Mesendoderm (in vitro differentiated cells): ENCODE data around the gene MAML3.
A peak's percentile ranks its signal among the peaks of the same experiment; 100 is the strongest.

Source experiments
- DNase-seq: peaks from one replicate; pipeline ENCODE4 v3.0.0; 2013
- H2AK5ac ChIP-seq: 2 replicates; pipeline ENCODE4 v1.6.1; 2013; ENCODE audit warnings: low read length, inconsistent platforms
- H2BK120ac ChIP-seq: 2 replicates; pipeline ENCODE4 v1.6.1; 2013; ENCODE audit warnings: low read depth, mild to moderate bottlenecking, low read length, moderate library complexity, mixed read lengths
- H2BK15ac ChIP-seq: replicated peaks from 2 replicates; pipeline ENCODE4 v1.6.1; 2013; ENCODE audit warnings: low read depth, mild to moderate bottlenecking, moderate library complexity
- H2BK5ac ChIP-seq: 2 replicates; pipeline ENCODE4 v1.6.1; 2013; ENCODE audit warnings: low read length, inconsistent platforms
- H3K18ac ChIP-seq: 2 replicates; pipeline ENCODE4 v1.6.1; 2013; ENCODE audit warnings: mild to moderate bottlenecking, low read length, mixed read lengths
- H3K23ac ChIP-seq: one replicate; pipeline ENCODE4 v1.6.1; 2013; ENCODE audit warnings: low read length
- H3K27ac ChIP-seq: 2 replicates; pipeline ENCODE4 v1.5.1; 2013; ENCODE audit warnings: low read depth, mild to moderate bottlenecking, inconsistent platforms, low read length, moderate library complexity
- H3K27me3 ChIP-seq: 2 replicates; pipeline ENCODE4 v1.6.1; 2013; ENCODE audit warnings: low read length, control low read depth, mild to moderate bottlenecking, inconsistent platforms; ENCODE audit not compliant: insufficient read depth, poor library complexity
- H3K36me3 ChIP-seq: 2 replicates; pipeline ENCODE4 v1.6.1; 2013; ENCODE audit warnings: low read length, inconsistent platforms; ENCODE audit not compliant: control insufficient read depth, insufficient read depth
- H3K4ac ChIP-seq: one replicate; pipeline ENCODE4 v1.6.1; 2013; ENCODE audit warnings: low read depth, mild to moderate bottlenecking, low read length, moderate library complexity
- H3K4me1 ChIP-seq: 2 replicates; pipeline ENCODE4 v1.6.1; 2013; ENCODE audit warnings: low read depth, low read length, inconsistent platforms; ENCODE audit not compliant: control insufficient read depth
- H3K4me2 ChIP-seq: 2 replicates; pipeline ENCODE4 v1.6.1; 2013; ENCODE audit warnings: low read length
- H3K4me3 ChIP-seq: 2 replicates; pipeline ENCODE4 v1.5.1; 2013; ENCODE audit warnings: mild to moderate bottlenecking, low read length
- H3K56ac ChIP-seq: one replicate; pipeline ENCODE4 v1.6.1; 2013; ENCODE audit warnings: low read length
- H3K79me1 ChIP-seq: 2 replicates; pipeline ENCODE4 v1.6.1; 2013; ENCODE audit warnings: low read length, inconsistent platforms
- H3K79me2 ChIP-seq: 2 replicates; pipeline ENCODE4 v1.6.1; 2013; ENCODE audit warnings: mild to moderate bottlenecking, low read length; ENCODE audit not compliant: control insufficient read depth, insufficient read depth
- H3K9ac ChIP-seq: 2 replicates; pipeline ENCODE4 v1.6.1; 2013; ENCODE audit warnings: low read length, inconsistent platforms
- H4K5ac ChIP-seq: one replicate; pipeline ENCODE4 v1.6.1; 2013; ENCODE audit warnings: low read length
- H4K8ac ChIP-seq: one replicate; pipeline ENCODE4 v1.6.1; 2013; ENCODE audit warnings: low read depth, mild to moderate bottlenecking, control low read depth, low read length, moderate library complexity
- WGBS: extraction: QIAGEN DNeasy Blood & Tissue Kit; methylation state at CpG from one replicate; pipeline ENCODE4 v1.1.7; 2013; ENCODE audit warnings: low lambda C conversion rate, missing lambda C conversion rate; ENCODE audit not compliant: insufficient coverage; ENCODE audit errors: extremely low coverage; 5-methylcytosine and 5-hydroxymethylcytosine counted together

Gene MAML3

DNA sequence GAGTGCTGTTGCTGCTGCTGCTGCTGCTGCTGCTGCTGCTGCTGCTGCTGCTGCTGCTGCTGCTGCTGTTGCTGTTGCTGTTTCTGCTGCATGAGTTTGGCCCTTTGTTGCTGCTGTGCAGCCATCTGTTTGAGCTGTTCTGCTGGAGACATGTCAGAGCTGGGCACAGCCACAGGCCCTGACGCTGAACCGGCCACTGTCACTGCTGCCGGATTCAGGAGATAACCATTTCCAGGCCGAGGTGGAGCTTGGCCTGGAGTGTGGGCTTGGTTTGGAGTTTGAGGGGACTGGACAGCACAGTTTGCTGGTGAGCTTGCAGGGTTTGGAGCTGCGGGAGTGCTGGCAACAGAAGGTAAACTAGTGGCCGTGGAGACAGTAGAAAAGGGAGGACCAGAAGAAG, 264.1 kb downstream of the MAML3 start:
- Histone ChIP-seq H2AK5ac (no peak overlapping the region), H3K9ac (no peak overlapping the region), H3K36me3 (no peaks in the 10 kb centered on the region), H3K27ac (no peak overlapping the region), H2BK120ac (no peak overlapping the region), H3K4me2 (no peak overlapping the region), H3K4me3 (no peak overlapping the region), H3K23ac (no peak overlapping the region), H4K5ac (no peak overlapping the region), H3K56ac (no peak overlapping the region), H3K18ac (no peak overlapping the region), H3K4ac (no peak overlapping the region), H3K27me3 (no peaks in the 10 kb centered on the region), H2BK5ac (no peak overlapping the region), H2BK15ac (no peak overlapping the region), H4K8ac (no peak overlapping the region), H3K79me2 (no peaks in the 10 kb centered on the region), H3K79me1 (peaks cover 3% of the 10 kb centered on the region), H3K4me1 (peaks cover 2% of the 10 kb centered on the region)
- WGBS: no CpG with 5 or more reads among the region's 6 CpGs
- no peak for DNase-seq

DNA sequence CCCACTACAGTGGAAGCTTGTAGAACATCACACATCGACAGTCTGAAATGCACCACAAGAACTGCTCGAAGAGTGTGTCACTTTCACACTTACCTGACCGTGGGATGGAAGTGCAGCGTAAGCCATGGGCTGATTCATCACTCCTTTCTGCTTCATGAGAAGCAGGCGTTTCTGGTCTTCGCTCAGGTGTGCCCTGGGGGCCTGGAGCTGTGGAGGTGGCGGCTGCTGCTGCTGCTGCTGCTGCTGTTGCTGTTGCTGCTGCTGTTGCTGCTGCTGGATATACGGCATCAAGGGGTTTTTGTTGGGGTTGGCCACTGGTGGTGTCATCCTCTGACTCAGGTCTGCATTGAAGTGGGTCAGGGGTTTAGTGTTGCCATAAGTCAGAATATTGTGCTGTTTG, 264.7 kb downstream of the MAML3 start:
- H3K4me2 ChIP-seq: no peak overlapping the region
- no peak overlapping the region for H2BK120ac ChIP-seq
- peaks cover 2% of the 10 kb centered on the region for H3K4me1 ChIP-seq
- H4K8ac ChIP-seq: no peak overlapping the region
- H2BK15ac ChIP-seq: no peak overlapping the region
- no CpG with 5 or more reads among the region's 8 CpGs for WGBS
- H3K18ac ChIP-seq: no peak overlapping the region
- H2AK5ac ChIP-seq: no peak overlapping the region
- peaks cover 3% of the 10 kb centered on the region for H3K79me1 ChIP-seq
- no peak overlapping the region for H3K9ac ChIP-seq
- no peaks in the 10 kb centered on the region for H3K27me3 ChIP-seq
- no peaks in the 10 kb centered on the region for H3K36me3 ChIP-seq
- H3K56ac ChIP-seq: no peak overlapping the region
- H3K79me2 ChIP-seq: no peaks in the 10 kb centered on the region
- no peak overlapping the region for H3K23ac ChIP-seq
- no peak overlapping the region for H3K4me3 ChIP-seq
- H3K27ac ChIP-seq: no peak overlapping the region
- no peak overlapping the region for H4K5ac ChIP-seq
- no peak overlapping the region for H3K4ac ChIP-seq
- no peak overlapping the region for H2BK5ac ChIP-seq
- DNase-seq: no peak

DNA sequence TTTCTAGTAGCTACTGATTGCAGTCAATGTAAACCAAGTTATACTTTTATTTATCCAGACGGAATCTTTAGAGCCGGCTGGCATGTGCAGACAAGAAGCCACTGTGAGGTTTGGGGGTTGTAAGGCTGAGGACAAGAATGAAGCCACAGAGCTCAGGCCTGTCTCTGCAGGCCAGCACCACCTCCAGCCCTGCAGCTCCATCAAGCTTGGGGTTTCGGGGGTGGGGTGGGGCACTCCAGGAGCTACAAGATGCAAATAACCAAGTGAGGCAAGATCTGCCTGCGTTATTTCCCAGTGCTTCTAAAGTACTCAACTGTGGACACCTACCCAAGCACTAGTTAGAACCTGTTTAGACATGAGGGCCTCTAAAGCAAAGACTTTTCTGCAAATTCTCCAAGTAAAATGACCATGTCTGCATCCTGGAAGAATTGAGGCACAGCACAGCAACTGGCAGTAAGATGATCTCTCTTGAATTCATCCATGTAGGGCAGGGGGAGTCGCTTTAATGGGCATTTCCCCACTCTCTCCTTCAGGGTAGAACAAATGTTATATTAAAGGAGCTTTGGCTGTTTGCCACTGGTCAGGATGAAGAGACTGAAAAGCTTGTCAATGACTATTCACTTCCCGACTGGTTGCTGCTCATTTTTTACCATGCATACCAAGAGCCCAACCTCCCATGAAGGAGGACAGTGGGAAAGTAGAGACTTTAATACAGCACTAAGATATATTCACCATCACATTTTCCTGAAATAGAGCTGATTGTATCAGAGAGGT, 265.8 kb downstream of the MAML3 start:
- no peaks in the 10 kb centered on the region for H3K27me3 ChIP-seq
- H3K4me3 ChIP-seq: no peak overlapping the region
- H3K4me1 ChIP-seq: peaks cover 2% of the 10 kb centered on the region
- no peaks in the 10 kb centered on the region for H3K36me3 ChIP-seq
- no peak overlapping the region for H3K4me2 ChIP-seq
- no peak overlapping the region for H3K27ac ChIP-seq
- no peak overlapping the region for H3K18ac ChIP-seq
- WGBS: no CpG with 5 or more reads among the region's 6 CpGs
- H4K5ac ChIP-seq: no peak overlapping the region
- no peak overlapping the region for H3K9ac ChIP-seq
- no peak overlapping the region for H4K8ac ChIP-seq
- no peaks in the 10 kb centered on the region for H3K79me2 ChIP-seq
- H2BK120ac ChIP-seq: no peak overlapping the region
- H3K23ac ChIP-seq: no peak overlapping the region
- H3K56ac ChIP-seq: no peak overlapping the region
- peaks cover 3% of the 10 kb centered on the region for H3K79me1 ChIP-seq
- no peak overlapping the region for H2BK5ac ChIP-seq
- H2AK5ac ChIP-seq: no peak overlapping the region
- H3K4ac ChIP-seq: no peak overlapping the region
- peak; percentile 34 for DNase-seq
- H2BK15ac ChIP-seq: no peak overlapping the region

DNA sequence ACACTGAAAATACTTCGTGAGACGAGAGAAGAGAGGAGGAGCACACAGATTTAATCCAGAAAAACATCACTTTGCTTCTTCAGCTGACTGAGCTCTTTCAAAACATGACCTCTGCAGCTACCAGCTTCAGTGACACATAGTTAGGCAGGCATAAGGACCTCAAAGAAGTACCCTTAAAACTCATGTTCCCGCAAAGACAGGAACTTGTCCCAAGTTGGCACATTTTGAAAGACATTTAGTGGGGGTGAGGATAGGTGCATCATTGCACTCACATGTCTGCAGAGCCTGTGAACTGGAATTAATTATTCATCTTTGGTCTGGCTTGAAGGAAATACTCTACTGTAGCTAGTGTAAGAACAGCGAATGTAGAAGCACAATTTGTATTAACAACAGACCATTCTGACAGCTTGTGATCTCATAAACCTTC, 266.6 kb downstream of the MAML3 start:
- no peaks in the 10 kb centered on the region for H3K27me3 ChIP-seq
- no CpG with 5 or more reads among the region's 4 CpGs for WGBS
- H3K79me1 ChIP-seq: peaks cover 3% of the 10 kb centered on the region
- H3K23ac ChIP-seq: no peak overlapping the region
- H3K9ac ChIP-seq: no peak overlapping the region
- DNase-seq: no peak
- H4K5ac ChIP-seq: no peak overlapping the region
- H2AK5ac ChIP-seq: no peak overlapping the region
- no peak overlapping the region for H3K27ac ChIP-seq
- no peaks in the 10 kb centered on the region for H3K36me3 ChIP-seq
- H2BK120ac ChIP-seq: no peak overlapping the region
- H3K4me3 ChIP-seq: no peak overlapping the region
- H3K56ac ChIP-seq: no peak overlapping the region
- H2BK5ac ChIP-seq: no peak overlapping the region
- no peak overlapping the region for H3K4ac ChIP-seq
- no peak overlapping the region for H3K4me2 ChIP-seq
- H4K8ac ChIP-seq: no peak overlapping the region
- no peak overlapping the region for H2BK15ac ChIP-seq
- peaks cover 2% of the 10 kb centered on the region for H3K4me1 ChIP-seq
- no peak overlapping the region for H3K18ac ChIP-seq
- no peaks in the 10 kb centered on the region for H3K79me2 ChIP-seq

DNA sequence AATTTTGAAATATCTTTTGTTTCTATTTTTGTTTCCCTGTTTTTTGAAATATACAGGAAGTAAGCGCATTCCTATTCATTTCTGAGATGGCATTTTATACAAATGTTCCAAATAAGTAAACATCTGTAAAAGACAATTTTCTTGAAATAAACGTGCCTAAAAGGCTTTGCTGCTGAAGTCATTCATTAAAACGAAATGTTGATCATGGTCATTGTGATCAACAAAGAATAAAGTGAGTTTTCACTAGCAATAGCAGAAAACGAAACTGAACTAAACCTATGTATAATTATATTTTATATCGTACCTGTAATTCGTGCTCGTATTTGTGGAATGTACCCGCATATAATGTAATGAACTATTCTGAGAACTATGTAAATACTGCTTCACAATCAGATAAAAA, 267.2 kb downstream of the MAML3 start:
- H3K4ac ChIP-seq: no peak overlapping the region
- no peak overlapping the region for H2BK5ac ChIP-seq
- no peak overlapping the region for H3K18ac ChIP-seq
- no peaks in the 10 kb centered on the region for H3K79me2 ChIP-seq
- no peak overlapping the region for H4K8ac ChIP-seq
- H2BK120ac ChIP-seq: no peak overlapping the region
- H3K27me3 ChIP-seq: no peaks in the 10 kb centered on the region
- H4K5ac ChIP-seq: no peak overlapping the region
- H3K4me1 ChIP-seq: peaks cover 2% of the 10 kb centered on the region
- H2BK15ac ChIP-seq: no peak overlapping the region
- H3K9ac ChIP-seq: no peak overlapping the region
- no peak overlapping the region for H3K56ac ChIP-seq
- no peak overlapping the region for H3K4me2 ChIP-seq
- no peak overlapping the region for H3K4me3 ChIP-seq
- no peaks in the 10 kb centered on the region for H3K36me3 ChIP-seq
- H3K23ac ChIP-seq: no peak overlapping the region
- no CpG with 5 or more reads among the region's 8 CpGs for WGBS
- DNase-seq: no peak
- H3K79me1 ChIP-seq: peaks cover 3% of the 10 kb centered on the region
- H3K27ac ChIP-seq: no peak overlapping the region
- no peak overlapping the region for H2AK5ac ChIP-seq

DNA sequence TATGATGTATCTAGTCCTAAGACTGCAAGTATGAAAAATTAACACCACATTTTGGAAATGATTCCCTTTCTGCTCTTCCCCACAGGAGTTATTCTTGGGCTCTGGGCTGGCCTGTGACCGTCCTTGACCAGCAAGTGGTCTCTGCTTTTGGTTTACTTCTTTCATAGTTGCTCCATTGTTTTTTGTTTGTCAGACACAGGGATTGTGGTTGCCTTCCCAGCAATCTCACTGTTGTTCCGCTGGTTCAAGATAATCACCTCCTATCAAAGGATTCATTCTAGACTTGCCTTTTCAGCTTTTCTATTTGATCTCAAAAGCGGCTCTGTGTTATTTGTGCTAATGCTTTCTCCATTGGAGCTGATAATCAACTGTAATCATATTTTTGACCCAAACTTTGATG, 269.5 kb downstream of the MAML3 start:
- no peaks in the 10 kb centered on the region for H3K79me2 ChIP-seq
- H3K36me3 ChIP-seq: no peaks in the 10 kb centered on the region
- H3K4me1 ChIP-seq: peaks cover 2% of the 10 kb centered on the region
- no peak overlapping the region for H3K4me3 ChIP-seq
- H4K5ac ChIP-seq: no peak overlapping the region
- H3K27me3 ChIP-seq: no peaks in the 10 kb centered on the region
- H2BK120ac ChIP-seq: no peak overlapping the region
- H3K79me1 ChIP-seq: peaks cover 3% of the 10 kb centered on the region
- no peak overlapping the region for H3K4ac ChIP-seq
- H3K23ac ChIP-seq: no peak overlapping the region
- no peak overlapping the region for H4K8ac ChIP-seq
- no peak overlapping the region for H3K56ac ChIP-seq
- no peak overlapping the region for H2BK15ac ChIP-seq
- no peak overlapping the region for H3K27ac ChIP-seq
- no peak overlapping the region for H2AK5ac ChIP-seq
- no peak overlapping the region for H3K9ac ChIP-seq
- no peak overlapping the region for H3K18ac ChIP-seq
- no peak for DNase-seq
- WGBS: no CpG with 5 or more reads among the region's 3 CpGs
- H3K4me2 ChIP-seq: no peak overlapping the region
- no peak overlapping the region for H2BK5ac ChIP-seq
